ENCODE data around the gene LARP7.

DNA sequence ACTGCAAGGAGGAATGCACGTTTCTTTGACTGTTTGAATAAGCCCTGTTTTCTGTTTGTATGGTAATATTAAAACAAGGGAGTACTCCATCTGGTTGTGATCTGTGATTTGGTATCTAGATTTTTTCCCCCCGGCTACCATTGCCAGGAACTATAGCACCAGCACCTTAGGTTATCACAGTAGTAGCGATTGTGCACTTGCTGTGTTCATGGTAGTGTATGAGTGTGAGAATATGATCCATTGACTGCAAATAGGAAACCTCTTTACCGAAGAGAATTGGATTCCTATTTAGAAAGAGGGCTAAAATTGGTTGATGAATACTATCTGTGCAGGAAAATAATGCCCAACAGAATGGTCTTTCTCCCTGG is 69.9 kb downstream of the LARP7 start:
- TF ChIP-seq, protein P1, sequence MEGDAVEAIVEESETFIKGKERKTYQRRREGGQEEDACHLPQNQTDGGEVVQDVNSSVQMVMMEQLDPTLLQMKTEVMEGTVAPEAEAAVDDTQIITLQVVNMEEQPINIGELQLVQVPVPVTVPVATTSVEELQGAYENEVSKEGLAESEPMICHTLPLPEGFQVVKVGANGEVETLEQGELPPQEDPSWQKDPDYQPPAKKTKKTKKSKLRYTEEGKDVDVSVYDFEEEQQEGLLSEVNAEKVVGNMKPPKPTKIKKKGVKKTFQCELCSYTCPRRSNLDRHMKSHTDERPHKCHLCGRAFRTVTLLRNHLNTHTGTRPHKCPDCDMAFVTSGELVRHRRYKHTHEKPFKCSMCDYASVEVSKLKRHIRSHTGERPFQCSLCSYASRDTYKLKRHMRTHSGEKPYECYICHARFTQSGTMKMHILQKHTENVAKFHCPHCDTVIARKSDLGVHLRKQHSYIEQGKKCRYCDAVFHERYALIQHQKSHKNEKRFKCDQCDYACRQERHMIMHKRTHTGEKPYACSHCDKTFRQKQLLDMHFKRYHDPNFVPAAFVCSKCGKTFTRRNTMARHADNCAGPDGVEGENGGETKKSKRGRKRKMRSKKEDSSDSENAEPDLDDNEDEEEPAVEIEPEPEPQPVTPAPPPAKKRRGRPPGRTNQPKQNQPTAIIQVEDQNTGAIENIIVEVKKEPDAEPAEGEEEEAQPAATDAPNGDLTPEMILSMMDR (IDR thresholded peaks at IDR 0.05) = no peak
- no peak for TF ChIP-seq POLR2A (IDR thresholded peaks at IDR 0.05)

Measured in adrenal gland (tissue), 5 donors.